ENCODE data around the gene RAPGEF2. TPM values are rescaled to one million over a fixed set of nuclear protein-coding genes. Genes with fewer than 3 reads are reported as not detected.

Gene RAPGEF2
- total and polyA plus RNA-seq, 2 donors (not counting 3 experiments of a cell fraction or from before 2014, with no cell fraction given) = 28.7 to 55.2 TPM

- H3K27me3 ChIP-seq (ENCODE audit: control insufficient read depth in 2 of 2, insufficient read depth in 2 of 2, low read length in 2 of 2) = no peaks in the 10 kb centered on the region
- no peak overlapping the region for H3K9ac ChIP-seq (replicated peaks; ENCODE audit: extremely low read depth, insufficient read depth, low read length)
Measured at GRCh38 chr4:159307929-159308328, 205.1 kb downstream of the RAPGEF2 start.

More at GRCh38 chr4:159307929-159308328, 205.1 kb downstream of the RAPGEF2 start:
- FAIRE-seq (no peak), DNase-seq (ENCODE audit: low read depth, low spot score) (no peak)
- Histone ChIP-seq H4K20me1 (replicated peaks; ENCODE audit: control insufficient read depth, extremely low read depth, insufficient read depth, low read length) (peaks cover 3% of the 10 kb centered on the region), H3K9me3 (replicated peaks; ENCODE audit: control insufficient read depth, insufficient read depth, low read length) (no peaks in the 10 kb centered on the region), H3K9me1 (replicated peaks; ENCODE audit: control insufficient read depth, extremely low read depth, insufficient read depth, low read length) (no peaks in the 10 kb centered on the region), H3K4me1 (ENCODE audit: control insufficient read depth, extremely low read depth, insufficient read depth, low read length) (peaks cover 18% of the 10 kb centered on the region), H3K36me3 (ENCODE audit: control insufficient read depth in 2 of 2, extremely low read depth in 1 of 2, insufficient read depth in 2 of 2, low read length in 2 of 2) (peaks cover 2% of the 10 kb centered on the region in 2 experiments), H3K27ac (ENCODE audit: insufficient read depth, low read depth, low read length) (no peak overlapping the region), H2AFZ (ENCODE audit: low read depth, low read length) (no peak overlapping the region), H3K4me3 (replicated peaks in 1 of 3; ENCODE audit: insufficient read depth in 1 of 3, low read depth in 1 of 3, low read length in 3 of 3) (no peak overlapping the region), H3K4me2 (ENCODE audit: insufficient read depth, low read length) (no peak overlapping the region), H3K79me2 (ENCODE audit: control insufficient read depth, insufficient read depth, low read length) (peaks cover 9% of the 10 kb centered on the region)
- ChIA-PET POLR2A (no interaction called here), CTCF (interaction anchor here (0.6 to 1.0 kb wide), 2 partner anchors 12 to 105 kb away, joined by 3 read pairs; no protein-coding TSS in a partner anchor)
- TF ChIP-seq FOS (IDR thresholded peaks at IDR 0.05; ENCODE audit: borderline replicate concordance, insufficient read depth, low read length) (no peak), CTCF (IDR thresholded peaks at IDR 0.05; ENCODE audit: extremely low read depth in 1 of 2, insufficient read depth in 1 of 2, low read depth in 1 of 2, low read length in 2 of 2) (no peak)
- TF ChIP-seq, protein P1, sequence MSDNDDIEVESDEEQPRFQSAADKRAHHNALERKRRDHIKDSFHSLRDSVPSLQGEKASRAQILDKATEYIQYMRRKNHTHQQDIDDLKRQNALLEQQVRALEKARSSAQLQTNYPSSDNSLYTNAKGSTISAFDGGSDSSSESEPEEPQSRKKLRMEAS (IDR thresholded peaks at IDR 0.05; ENCODE audit: insufficient read depth, insufficient read length) = no peak
- BruUV-seq (replicated peaks) = no TSS peak
- intact Hi-C loops (cut with micrococcal nuclease) (loop anchor here (2.0 to 5.0 kb wide), 2 partner anchors 43 to 139 kb away; no protein-coding TSS in a partner anchor), dilution Hi-C loops (cut with MboI; ENCODE audit: extremely low pct_ligation_motif_present, low sequenced_read_pairs) (no loop called here)
